T1000 (cell line): ENCODE results near the gene F12.
"Not testable (repeated sequence)": the region's sequence is repeated elsewhere in the genome, so short reads cannot be mapped to it uniquely, and the experiment has no call there.

Experiments used
- DNase-seq: peaks from one replicate; lab custom pipeline; 2025; ENCODE audit warnings: mixed read lengths; lab: John Stamatoyannopoulos, UW

Gene F12

DNA sequence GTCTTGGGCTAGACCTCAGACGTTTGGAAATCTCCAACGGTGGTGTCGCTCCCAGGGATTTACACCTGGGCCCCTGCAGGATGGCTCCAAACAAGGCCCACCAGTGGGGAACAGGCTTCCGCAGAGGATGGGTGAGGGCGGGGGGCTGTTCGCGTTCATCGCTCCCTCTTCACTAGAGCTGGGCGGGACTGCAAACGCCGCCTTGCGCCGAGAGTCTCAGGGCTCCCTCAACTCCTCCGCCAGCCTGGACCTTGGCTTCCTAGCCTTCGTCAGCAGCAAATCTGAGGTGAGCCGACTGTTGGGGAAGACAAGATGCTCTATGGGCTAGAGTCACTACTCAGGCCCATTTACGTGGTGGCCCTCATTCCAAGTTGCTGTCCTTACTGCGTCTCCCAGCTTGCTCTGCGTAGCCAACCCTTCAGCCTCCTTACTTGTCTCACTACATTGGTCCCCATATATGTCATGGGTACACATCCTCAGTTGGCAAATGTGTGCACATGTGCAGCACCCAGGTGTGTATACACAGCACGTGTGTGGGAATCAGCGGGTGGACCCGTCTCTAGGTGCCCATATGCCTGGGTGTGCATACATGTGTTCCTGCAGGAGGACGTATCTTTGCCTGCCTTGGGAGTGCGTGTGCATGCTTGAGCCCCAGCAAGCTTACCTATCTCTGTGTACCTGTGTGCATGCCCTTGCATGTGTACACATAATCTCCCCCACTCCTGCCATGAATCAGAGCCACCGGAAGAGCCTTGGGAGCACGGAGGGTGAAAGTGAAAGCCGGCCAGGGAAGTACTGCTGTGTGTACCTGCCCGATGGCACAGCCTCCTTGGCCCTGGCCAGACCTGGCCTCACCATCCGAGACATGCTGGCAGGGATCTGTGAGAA lies 41.1 kb downstream of the F12 start:
- DNase-seq: no peak

DNA sequence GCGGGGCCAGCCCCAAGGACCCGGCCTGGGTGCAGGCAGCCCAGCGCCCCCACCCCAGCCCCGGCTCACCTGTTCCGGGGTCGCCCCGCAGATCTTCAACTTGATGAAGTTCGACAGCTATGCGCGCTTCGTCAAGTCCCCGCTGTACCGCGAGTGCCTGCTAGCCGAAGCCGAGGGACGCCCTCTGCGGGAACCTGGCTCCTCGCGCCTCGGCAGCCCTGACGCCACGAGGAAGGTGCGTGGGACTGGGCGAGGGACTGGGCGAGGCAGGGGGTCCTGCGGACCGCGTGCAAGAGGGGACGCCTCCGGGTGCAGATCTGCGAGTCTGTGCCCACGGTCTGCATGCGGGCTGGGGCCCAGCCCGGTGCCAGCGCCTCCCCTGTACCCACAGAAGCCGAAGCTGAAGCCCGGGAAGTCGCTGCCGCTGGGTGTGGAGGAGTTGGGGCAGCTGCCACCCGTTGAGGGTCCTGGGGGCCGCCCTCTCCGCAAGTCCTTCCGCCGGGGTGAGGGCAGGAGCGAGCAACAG lies 42.0 kb downstream of the F12 start:
- DNase-seq: no peak

DNA sequence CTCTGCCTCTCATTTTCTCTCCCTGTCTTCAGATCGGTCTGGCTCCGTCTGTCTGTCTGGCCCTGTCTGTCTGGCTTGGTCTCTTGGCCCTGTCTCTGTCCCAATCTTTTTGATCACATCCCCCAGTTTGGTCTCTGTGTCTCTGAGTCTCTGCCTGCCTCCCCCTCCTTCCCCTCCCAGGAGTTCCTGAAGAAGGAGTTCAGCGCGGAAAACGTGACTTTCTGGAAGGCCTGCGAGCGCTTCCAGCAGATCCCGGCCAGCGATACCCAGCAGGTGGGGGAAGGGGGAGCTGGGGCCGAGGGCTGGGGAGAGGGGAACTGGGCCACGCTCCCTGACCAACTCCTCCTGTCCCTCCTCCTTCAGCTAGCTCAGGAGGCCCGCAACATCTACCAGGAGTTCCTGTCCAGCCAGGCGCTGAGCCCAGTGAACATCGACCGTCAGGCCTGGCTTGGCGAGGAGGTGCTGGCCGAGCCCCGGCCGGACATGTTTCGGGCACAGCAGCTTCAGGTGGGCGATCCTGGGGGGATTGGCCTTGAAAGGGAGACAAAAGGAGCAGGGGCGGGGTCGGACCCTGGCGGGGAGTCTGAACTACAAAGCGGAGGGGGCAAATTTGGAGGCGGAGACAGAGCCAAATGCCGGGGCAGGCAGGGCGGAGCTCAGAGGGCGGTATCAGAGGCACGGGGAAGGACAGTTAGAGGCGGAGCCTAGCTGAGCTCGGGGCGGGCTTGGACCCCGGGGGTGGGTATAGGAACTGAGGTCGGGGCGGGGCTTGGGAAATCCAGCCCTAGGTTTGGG lies 42.6 kb downstream of the F12 start:
- DNase-seq: no peak

- no peak for DNase-seq
Observed at GRCh38 chr5:177365845-177366527, 43.4 kb downstream of the F12 start.

GRCh38 chr5:177364159-177364962 lies 45.0 kb downstream of the F12 start:
- DNase-seq: no peak

- no peak for DNase-seq
Observed at GRCh38 chr5:177363565-177363964, 45.8 kb downstream of the F12 start.

DNA sequence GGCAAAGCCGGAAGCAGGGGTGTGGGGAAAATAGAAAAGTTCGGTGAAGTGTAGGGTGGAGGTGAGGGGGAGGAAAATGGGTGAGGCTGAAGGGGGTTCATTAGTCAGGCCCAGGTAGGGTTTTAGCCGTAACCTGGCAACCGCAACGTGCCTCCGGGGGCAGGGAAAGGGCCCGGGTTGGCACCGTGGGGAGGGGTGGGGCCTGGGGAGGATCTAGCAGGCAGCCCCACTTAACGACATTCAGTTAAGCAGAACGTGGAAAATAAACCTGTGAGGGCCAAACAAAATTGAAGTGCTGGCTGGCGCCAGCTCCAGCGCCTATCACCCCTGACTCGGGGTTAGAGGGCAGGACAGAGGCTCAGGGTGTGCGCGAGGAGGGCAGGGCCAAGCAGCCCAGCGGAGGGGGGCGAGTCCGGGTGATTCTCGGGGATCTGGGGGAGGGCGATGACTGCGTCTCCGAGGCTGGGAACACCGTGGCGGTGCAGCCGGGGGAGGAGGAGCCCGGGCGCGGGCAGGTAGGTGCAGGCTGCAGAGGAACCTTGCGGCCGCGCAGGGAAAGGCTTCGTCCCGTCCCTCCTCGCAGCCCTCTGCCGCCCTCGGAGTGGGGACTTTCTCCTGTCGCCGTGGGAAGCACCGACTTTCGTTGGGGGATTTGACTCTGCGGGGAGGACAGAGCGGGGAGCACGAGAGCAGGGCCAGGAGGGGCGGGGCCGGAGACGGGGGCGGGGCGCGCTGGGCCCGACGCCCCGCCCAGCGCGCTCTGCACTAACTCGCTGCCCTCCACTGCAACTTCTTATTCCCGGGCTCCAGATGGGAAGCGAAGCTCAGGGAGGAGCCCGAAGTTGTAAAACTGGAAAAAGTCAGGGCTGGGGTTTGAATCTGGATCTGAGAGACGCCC lies 46.5 kb downstream of the F12 start:
- no peak for DNase-seq

- no peak for DNase-seq
Observed at GRCh38 chr5:177362292-177362609, 47.1 kb downstream of the F12 start.

- DNase-seq: no peak
Observed at GRCh38 chr5:177361418-177362291, 47.7 kb downstream of the F12 start.

DNA sequence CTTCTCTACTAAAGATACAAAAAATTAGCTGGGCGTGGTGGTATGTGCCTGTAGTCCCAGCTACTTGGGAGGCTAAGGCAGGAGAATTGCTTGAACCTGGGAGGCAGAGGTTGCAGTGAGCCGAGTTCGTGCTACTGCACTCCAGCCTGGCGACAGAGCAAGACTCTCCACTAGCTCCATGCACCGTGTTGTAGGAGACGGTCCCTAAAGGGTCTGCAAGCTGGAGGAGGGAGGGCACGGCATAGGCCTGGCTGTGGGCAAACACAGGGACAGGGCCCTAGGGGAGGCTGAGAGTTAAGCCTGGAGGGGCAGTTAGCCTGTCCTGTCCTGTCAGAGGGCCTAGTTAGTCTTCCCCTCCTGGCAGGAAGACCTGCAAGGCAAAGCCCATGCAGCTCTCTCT lies 48.6 kb downstream of the F12 start:
- not testable (repeated sequence) for DNase-seq

DNA sequence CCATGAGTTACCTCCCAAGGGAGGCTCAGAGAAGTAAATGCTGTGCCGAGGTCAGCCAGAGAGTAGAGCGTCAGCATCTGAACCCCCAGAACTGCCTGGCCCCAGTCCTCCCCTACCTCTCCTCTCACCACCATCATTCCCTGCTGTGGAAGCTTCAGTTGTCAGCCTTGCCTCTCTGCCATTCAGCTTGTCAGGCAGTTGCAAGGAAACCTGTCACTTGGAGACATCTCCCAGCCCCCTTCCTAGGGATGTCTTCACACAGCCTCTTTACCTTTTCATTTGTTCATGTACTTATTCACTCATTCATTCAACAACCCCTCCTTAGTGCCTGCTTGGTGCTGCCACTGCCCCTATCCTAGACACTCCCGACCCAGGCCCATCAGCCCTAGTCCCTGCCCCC lies 49.5 kb downstream of the F12 start:
- DNase-seq: no peak

DNA sequence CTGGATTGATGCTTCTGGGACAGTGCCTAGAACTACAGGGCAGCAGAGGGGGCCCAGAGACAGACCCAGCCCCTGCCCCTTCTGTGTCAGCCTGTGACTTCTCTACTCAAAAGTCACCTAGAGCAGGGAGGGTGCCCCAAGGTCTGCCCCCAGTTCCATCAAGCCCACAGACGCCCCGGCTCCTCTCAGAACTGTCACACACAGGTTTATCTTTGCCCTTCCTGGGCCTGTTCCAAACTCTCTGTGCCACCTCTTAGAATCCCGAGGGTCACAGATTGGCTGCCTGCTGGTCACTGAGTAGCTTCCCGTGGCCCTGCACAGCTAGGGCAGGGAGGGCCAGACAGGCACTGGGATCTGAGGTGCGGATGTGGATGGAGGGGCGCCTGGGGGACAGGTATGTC lies 49.9 kb downstream of the F12 start:
- DNase-seq: no peak

DNA sequence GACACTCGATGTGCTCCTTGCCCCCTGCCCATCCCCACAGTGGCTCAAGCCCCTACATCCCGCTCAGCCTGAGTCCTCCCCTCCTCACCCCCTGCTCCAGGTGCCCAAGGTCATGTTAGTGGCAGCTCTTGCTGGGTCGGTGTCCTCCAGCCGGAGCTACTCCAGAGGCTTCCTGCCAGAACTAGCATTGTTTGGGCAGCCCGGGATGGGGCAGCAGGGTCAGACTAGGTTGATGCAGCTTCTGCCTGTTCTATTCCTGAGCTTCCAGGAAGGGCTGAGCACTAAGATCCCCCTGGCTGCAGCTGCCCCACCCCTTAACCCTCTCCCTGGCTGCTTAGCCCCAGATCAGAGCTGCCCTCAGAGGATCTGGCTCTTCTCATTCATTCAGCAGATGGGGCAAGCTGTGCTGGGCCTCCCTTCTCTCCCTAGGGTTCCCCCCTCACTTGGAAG lies 51.0 kb downstream of the F12 start:
- no peak for DNase-seq

DNA sequence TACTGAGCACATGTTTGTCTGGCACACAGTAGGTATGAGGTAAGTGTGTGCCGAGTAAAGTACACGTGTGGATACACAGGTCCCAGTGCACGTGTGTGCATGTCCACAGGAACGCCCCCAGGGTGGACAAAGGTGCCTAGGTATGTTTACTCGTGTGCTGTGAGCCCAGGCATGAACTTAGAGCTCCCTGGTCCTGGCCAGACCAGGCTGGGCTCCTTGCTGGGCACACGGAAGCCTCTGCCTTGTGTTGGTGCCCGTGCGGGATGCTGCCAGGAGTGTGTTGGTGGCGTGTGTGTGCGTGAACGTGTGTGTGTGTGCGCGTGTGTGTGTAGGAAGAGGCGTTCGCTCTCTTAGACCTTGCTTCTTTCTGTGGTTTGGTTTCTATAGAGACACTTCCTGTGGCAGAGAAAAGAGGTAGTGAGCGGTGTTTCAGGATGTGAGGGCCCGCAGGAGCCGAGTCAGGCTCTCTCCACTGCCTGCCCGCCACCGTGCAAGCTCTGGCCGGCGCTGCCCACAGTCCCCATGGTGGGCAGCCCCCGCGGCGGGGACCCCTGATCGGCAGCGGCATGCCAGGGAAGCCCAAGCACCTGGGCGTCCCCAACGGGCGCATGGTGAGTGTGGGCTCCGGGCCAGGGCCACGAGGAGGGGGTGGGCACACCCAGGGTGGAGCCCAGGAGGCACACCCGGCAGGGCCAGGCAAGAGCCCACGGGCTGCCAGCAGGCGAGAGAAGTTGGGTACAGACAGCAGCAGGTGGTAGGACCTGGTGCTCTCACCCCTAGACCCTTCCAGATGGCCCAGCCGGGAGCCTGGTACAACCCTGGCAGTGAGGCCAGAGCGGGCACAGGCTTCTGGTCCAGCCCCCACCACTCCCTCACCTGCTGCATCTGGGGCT lies 51.7 kb downstream of the F12 start, which contains the start of gene RGS14:
Gene RGS14 (plus strand): TSS at position 466 of the 893 bp plus-strand sequence. CDS start 101 bp downstream, at position 567.
- no peak for DNase-seq

GRCh38 chr5:177357146-177357458 lies 52.3 kb downstream of the F12 start:
- DNase-seq: no peak

- DNase-seq: no peak
Observed at GRCh38 chr5:177356746-177357145, 52.6 kb downstream of the F12 start.

DNA sequence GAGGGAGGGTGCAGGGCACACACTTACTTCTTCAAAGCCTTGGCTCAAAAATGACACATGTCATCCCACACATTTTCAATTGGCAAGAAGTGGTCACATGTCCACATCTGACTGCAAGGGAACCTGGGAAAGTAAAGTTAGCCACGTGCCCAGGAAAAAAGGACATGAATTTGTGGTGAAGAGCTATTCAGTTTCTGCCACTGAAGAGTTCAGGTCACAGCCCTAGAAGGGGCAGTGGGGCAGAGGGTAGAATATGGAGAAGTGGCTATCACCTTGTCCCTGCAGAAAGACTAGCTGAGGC lies 53.5 kb downstream of the F12 start:
- no peak for DNase-seq

DNA sequence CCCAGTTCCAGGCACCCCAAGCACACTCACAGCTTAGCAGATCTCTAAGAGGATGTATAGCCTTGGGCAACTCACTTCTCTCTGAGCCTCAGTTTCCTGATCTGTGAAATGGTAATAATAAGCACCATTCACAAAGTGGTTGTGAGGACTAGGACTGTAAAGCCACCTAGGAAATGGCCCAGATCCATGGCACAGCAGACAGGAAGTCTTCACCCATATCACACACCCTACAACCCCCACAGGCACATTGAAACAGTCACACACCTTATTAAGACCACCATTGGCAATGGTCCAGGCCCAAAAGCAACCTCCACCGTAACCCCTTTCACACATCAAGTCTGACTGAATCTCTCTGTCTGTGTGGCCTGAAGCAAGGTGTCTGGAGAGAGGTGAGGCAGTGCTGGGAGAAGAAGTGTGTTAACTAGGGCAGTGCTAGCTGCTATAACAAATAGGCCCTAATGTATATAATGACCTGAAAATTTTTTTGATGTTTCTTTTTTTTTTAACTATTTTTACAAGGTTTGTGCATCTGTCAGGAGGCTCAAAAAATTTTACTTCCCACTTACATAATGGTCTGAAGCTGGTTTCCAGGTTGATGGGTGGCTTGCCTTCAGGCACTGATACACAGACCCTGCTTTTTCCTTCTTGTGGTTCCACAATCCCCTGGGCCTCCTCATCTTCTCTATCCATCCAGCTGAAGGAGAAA lies 54.0 kb downstream of the F12 start:
- DNase-seq: no peak
